Measurements from ENCODE around the gene PRTN3. TPM values are rescaled to one million over a fixed set of nuclear protein-coding genes. Genes with fewer than 3 reads are reported as not detected.
A peak's percentile ranks its signal among the peaks of the same experiment; 100 is the strongest.
"Not testable (repeated sequence)": the region's sequence is repeated elsewhere in the genome, so short reads cannot be mapped to it uniquely, and the experiment has no call there.

Gene PRTN3
- total and polyA plus RNA-seq, 7 experiments from 2014 or later, result 2.7 TPM; not detected in 6

DNA sequence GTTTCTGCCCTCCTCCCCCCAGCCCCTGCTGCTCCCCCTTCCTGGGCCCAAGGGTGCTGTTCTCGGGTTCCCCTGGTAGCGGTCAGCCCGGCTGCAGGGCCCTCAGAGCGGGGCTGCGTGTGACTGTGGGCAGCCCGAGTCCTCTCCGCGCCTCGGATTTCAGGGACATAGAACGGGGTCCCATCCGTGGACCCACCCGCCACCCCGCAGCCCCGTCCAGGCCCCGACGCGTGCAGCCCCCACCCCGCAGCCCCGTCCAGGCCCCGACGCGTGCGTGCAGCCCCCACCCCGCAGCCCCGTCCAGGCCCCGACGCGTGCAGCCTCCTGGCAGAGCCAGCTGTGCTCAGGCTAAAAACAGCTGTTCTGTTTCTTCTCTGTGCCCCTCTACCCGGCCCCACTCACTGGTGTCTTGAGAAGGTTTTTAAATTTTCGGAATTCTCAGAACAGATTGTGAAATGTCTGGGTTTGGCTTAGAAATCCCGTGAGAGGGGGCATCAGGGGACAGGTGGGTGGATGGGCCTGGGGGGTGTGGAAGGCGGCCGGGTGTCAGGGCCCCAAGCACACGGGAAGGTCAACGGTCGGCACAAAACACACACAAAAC is 5.5 kb upstream of the PRTN3 start:
- no peaks in the 10 kb centered on the region for H3K4me1 ChIP-seq (ENCODE audit: control insufficient read depth in 2 of 2, insufficient read depth in 2 of 2, low read length in 2 of 2)
- Mint-ChIP-seq H3K9me3 (no peaks in the 10 kb centered on the region), H3K4me1 (peaks cover 0 to 8% (median 0%) of the 10 kb centered on the region in 7 donors), H3K27me3 (peaks cover 4 to 24% (median 7%) of the 10 kb centered on the region in 5 donors), H3K4me3 (no peak overlapping the region), H3K36me3 (no peaks in the 10 kb centered on the region), H3K27ac (no peak overlapping the region)
- H3K36me3 ChIP-seq (ENCODE audit: control insufficient read depth in 2 of 3, insufficient read depth in 3 of 3, low read length in 3 of 3), result no peaks in the 10 kb centered on the region
- intact Hi-C loops (cut with micrococcal nuclease), result no loop called here
- no peak for ATAC-seq
- no peak for DNase-seq
- ChIA-PET CTCF (no interaction called here), POLR2A (no interaction called here)
- no peaks in the 10 kb centered on the region for H3K27me3 ChIP-seq (ENCODE audit: control insufficient read depth in 2 of 2, insufficient read depth in 2 of 2, low read length in 2 of 2)
- H3K4me3 ChIP-seq (ENCODE audit: low read length), result no peak overlapping the region
- H3K9me3 ChIP-seq (ENCODE audit: control insufficient read depth in 2 of 3, low read length in 3 of 3), result no peaks in the 10 kb centered on the region
- no peak overlapping the region for H3K27ac ChIP-seq (ENCODE audit: low read depth, low read length)

DNA sequence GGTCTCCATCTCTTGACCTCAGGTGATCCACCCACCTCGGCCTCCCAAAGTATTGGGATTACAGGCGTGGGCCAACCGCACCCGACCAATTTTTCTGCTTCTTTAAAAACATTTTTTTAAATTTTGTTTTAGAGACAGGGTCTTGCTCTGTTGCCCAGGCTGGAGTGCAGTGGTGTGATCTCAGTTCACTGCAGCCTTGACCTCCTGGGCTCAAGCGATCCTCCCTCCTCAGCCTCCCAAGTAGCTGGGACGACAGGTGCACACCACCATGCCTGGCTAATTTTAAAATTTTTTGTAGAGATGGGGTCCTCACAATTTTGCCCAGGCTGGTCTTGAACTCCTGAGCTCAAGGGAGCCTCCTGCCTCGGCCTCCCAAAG is 2.0 kb downstream of the PRTN3 start:
- H3K27me3 ChIP-seq (ENCODE audit: control insufficient read depth in 2 of 2, insufficient read depth in 2 of 2, low read length in 2 of 2), result peaks cover 2 to 15% of the 10 kb centered on the region in 2 donors
- CTCF ChIA-PET, result not testable (repeated sequence)

GRCh38 chr19:843180-843835 is 2.5 kb downstream of the PRTN3 start:
- peaks cover 0 to 3% (median 0%) of the 10 kb centered on the region in 5 donors for H3K36me3 Mint-ChIP-seq
- H3K27ac Mint-ChIP-seq, result no peak overlapping the region
- peak overlapping the region in 5 of 10 donors; percentile 7 to 32 (median 19) for H3K4me3 Mint-ChIP-seq
- ChIA-PET POLR2A (no interaction called here), CTCF (no interaction called here)
- no peaks in the 10 kb centered on the region for H3K9me3 ChIP-seq (ENCODE audit: control insufficient read depth in 2 of 3, low read length in 3 of 3)
- intact Hi-C loops (cut with micrococcal nuclease), result no loop called here
- peaks cover 0 to 6% (median 0%) of the 10 kb centered on the region in 11 donors for H3K9me3 Mint-ChIP-seq
- peaks cover 18 to 41% (median 35%) of the 10 kb centered on the region in 5 donors for H3K27me3 Mint-ChIP-seq
- ATAC-seq (no peak), DNase-seq (no peak)
- no peaks in the 10 kb centered on the region for H3K36me3 ChIP-seq (ENCODE audit: control insufficient read depth in 2 of 3, insufficient read depth in 3 of 3, low read length in 3 of 3)
- no peak overlapping the region for H3K27ac ChIP-seq (ENCODE audit: low read depth, low read length)
- peaks cover 0 to 8% (median 4%) of the 10 kb centered on the region in 7 donors for H3K4me1 Mint-ChIP-seq
- no peaks in the 10 kb centered on the region for H3K4me1 ChIP-seq (ENCODE audit: control insufficient read depth in 2 of 2, insufficient read depth in 2 of 2, low read length in 2 of 2)
- H3K4me3 ChIP-seq (ENCODE audit: low read length), result no peak overlapping the region
- peaks cover 2 to 19% of the 10 kb centered on the region in 2 donors for H3K27me3 ChIP-seq (ENCODE audit: control insufficient read depth in 2 of 2, insufficient read depth in 2 of 2, low read length in 2 of 2)

More for the DNA sequence above, 2.0 kb downstream of the PRTN3 start:
- Mint-ChIP-seq H3K4me3 (peak overlapping the region in 2 of 10 donors; percentile 7 to 19), H3K27me3 (peaks cover 18 to 36% (median 32%) of the 10 kb centered on the region in 5 donors)
- intact Hi-C loops (cut with micrococcal nuclease); H3K36me3 ChIP-seq (ENCODE audit: control insufficient read depth in 2 of 3, insufficient read depth in 3 of 3, low read length in 3 of 3); DNase-seq; H3K4me3 ChIP-seq (ENCODE audit: low read length); H3K4me1 Mint-ChIP-seq; H3K36me3 Mint-ChIP-seq; H3K4me1 ChIP-seq (ENCODE audit: control insufficient read depth in 2 of 2, insufficient read depth in 2 of 2, low read length in 2 of 2); H3K27ac Mint-ChIP-seq; H3K9me3 ChIP-seq (ENCODE audit: control insufficient read depth in 2 of 3, low read length in 3 of 3); H3K27ac ChIP-seq (ENCODE audit: low read depth, low read length); H3K9me3 Mint-ChIP-seq; ATAC-seq: not testable (repeated sequence)
- POLR2A ChIA-PET, result interaction anchor here (0.7 kb wide), 1 partner anchor 58 kb away, joined by 4 read pairs; no protein-coding TSS in a partner anchor

GRCh38 chr19:843836-844545 is 3.2 kb downstream of the PRTN3 start:
- Histone ChIP-seq H3K9me3 (ENCODE audit: control insufficient read depth in 2 of 3, low read length in 3 of 3) (no peaks in the 10 kb centered on the region), H3K27me3 (ENCODE audit: control insufficient read depth in 2 of 2, insufficient read depth in 2 of 2, low read length in 2 of 2) (peaks cover 2 to 21% of the 10 kb centered on the region in 2 donors), H3K36me3 (ENCODE audit: control insufficient read depth in 2 of 3, insufficient read depth in 3 of 3, low read length in 3 of 3) (no peaks in the 10 kb centered on the region), H3K27ac (ENCODE audit: low read depth, low read length) (no peak overlapping the region), H3K4me1 (ENCODE audit: control insufficient read depth in 2 of 2, insufficient read depth in 2 of 2, low read length in 2 of 2) (no peaks in the 10 kb centered on the region), H3K4me3 (ENCODE audit: low read length) (no peak overlapping the region)
- ATAC-seq (no peak), DNase-seq (no peak)
- ChIA-PET CTCF (no interaction called here), POLR2A (no interaction called here)
- Mint-ChIP-seq H3K4me1 (peaks cover 0 to 8% (median 4%) of the 10 kb centered on the region in 7 donors), H3K4me3 (peak overlapping the region in 2 of 10 donors; percentile 10 to 56), H3K27ac (peak overlapping the region in 1 of 9 donors; percentile 56), H3K9me3 (peaks cover 0 to 6% (median 0%) of the 10 kb centered on the region in 11 donors), H3K36me3 (peaks cover 0 to 3% (median 0%) of the 10 kb centered on the region in 5 donors), H3K27me3 (peaks cover 18 to 41% (median 36%) of the 10 kb centered on the region in 5 donors)
- intact Hi-C loops (cut with micrococcal nuclease), result no loop called here

GRCh38 chr19:844546-844971 is 3.8 kb downstream of the PRTN3 start:
- H3K36me3 Mint-ChIP-seq, result peaks cover 0 to 3% (median 0%) of the 10 kb centered on the region in 5 donors
- H3K27me3 ChIP-seq (ENCODE audit: control insufficient read depth in 2 of 2, insufficient read depth in 2 of 2, low read length in 2 of 2), result peaks cover 2 to 25% of the 10 kb centered on the region in 2 donors
- DNase-seq, result no peak
- peaks cover 0 to 6% (median 0%) of the 10 kb centered on the region in 11 donors for H3K9me3 Mint-ChIP-seq
- no peak overlapping the region for H3K4me3 ChIP-seq (ENCODE audit: low read length)
- H3K27ac ChIP-seq (ENCODE audit: low read depth, low read length), result no peak overlapping the region
- intact Hi-C loops (cut with micrococcal nuclease), result no loop called here
- H3K9me3 ChIP-seq (ENCODE audit: control insufficient read depth in 2 of 3, low read length in 3 of 3), result no peaks in the 10 kb centered on the region
- CTCF ChIA-PET, result no interaction called here
- POLR2A ChIA-PET, result no interaction called here
- peak overlapping the region in 1 of 9 donors; percentile 56 for H3K27ac Mint-ChIP-seq
- H3K4me3 Mint-ChIP-seq, result peak overlapping the region in 4 of 10 donors; percentile 10 to 71 (median 35)
- H3K4me1 Mint-ChIP-seq, result peaks cover 0 to 8% (median 4%) of the 10 kb centered on the region in 7 donors
- no peaks in the 10 kb centered on the region for H3K4me1 ChIP-seq (ENCODE audit: control insufficient read depth in 2 of 2, insufficient read depth in 2 of 2, low read length in 2 of 2)
- H3K36me3 ChIP-seq (ENCODE audit: control insufficient read depth in 2 of 3, insufficient read depth in 3 of 3, low read length in 3 of 3), result no peaks in the 10 kb centered on the region
- ATAC-seq, result peak; percentile 26
- peaks cover 22 to 43% (median 36%) of the 10 kb centered on the region in 5 donors for H3K27me3 Mint-ChIP-seq

DNA sequence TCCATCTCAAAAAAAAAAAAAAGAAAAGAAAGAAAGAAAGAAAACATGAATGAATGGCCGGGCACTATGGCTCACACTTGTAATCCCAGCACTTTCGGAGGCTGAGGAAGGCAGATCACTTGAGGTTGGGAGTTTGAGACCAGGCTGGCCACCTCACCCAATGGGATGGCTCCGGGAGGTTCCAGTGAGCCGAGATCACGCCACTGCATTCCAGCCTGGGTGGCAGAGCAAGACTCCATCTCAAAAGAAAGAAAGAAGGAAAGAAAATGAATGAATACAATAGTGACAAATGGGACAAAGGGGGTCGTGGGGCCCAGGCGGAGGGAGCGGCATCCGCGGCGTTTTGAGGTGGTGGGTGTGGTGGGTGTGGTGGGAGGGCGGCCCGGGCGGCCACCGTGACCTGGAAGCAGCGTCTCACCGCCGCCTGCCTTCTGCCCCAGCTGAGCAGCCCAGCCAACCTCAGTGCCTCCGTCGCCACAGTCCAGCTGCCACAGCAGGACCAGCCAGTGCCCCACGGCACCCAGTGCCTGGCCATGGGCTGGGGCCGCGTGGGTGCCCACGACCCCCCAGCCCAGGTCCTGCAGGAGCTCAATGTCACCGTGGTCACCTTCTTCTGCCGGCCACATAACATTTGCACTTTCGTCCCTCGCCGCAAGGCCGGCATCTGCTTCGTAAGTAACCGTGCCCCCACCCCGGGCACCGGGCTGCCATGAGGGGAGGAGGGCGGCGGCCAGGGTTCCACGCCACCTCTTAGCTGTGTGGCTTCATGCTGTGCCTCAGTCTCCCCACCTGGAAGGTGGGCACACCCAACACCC is 5.1 kb downstream of the PRTN3 start:
- ATAC-seq (no peak), DNase-seq (no peak)
- peaks cover 2 to 25% of the 10 kb centered on the region in 2 donors for H3K27me3 ChIP-seq (ENCODE audit: control insufficient read depth in 2 of 2, insufficient read depth in 2 of 2, low read length in 2 of 2)
- ChIA-PET POLR2A (interaction anchor here (0.6 kb wide), 1 partner anchor 511 kb away, joined by 3 read pairs; no protein-coding TSS in a partner anchor), CTCF (no interaction called here)
- intact Hi-C loops (cut with micrococcal nuclease), result no loop called here
- no peaks in the 10 kb centered on the region for H3K4me1 ChIP-seq (ENCODE audit: control insufficient read depth in 2 of 2, insufficient read depth in 2 of 2, low read length in 2 of 2)
- H3K27ac Mint-ChIP-seq, result no peak overlapping the region
- H3K9me3 Mint-ChIP-seq, result peaks cover 0 to 6% (median 0%) of the 10 kb centered on the region in 11 donors
- H3K4me3 Mint-ChIP-seq, result no peak overlapping the region
- no peaks in the 10 kb centered on the region for H3K9me3 ChIP-seq (ENCODE audit: control insufficient read depth in 2 of 3, low read length in 3 of 3)
- H3K36me3 ChIP-seq (ENCODE audit: control insufficient read depth in 2 of 3, insufficient read depth in 3 of 3, low read length in 3 of 3), result no peaks in the 10 kb centered on the region
- H3K27me3 Mint-ChIP-seq, result peaks cover 23 to 51% (median 40%) of the 10 kb centered on the region in 5 donors
- H3K36me3 Mint-ChIP-seq, result peaks cover 0 to 3% (median 0%) of the 10 kb centered on the region in 5 donors
- no peak overlapping the region for H3K4me3 ChIP-seq (ENCODE audit: low read length)
- no peak overlapping the region for H3K27ac ChIP-seq (ENCODE audit: low read depth, low read length)
- H3K4me1 Mint-ChIP-seq, result peaks cover 0 to 8% (median 4%) of the 10 kb centered on the region in 7 donors

Data from naive thymus-derived CD4-positive, alpha-beta T cell (primary cell).